ENCODE data around the gene CCNG2.

DNA sequence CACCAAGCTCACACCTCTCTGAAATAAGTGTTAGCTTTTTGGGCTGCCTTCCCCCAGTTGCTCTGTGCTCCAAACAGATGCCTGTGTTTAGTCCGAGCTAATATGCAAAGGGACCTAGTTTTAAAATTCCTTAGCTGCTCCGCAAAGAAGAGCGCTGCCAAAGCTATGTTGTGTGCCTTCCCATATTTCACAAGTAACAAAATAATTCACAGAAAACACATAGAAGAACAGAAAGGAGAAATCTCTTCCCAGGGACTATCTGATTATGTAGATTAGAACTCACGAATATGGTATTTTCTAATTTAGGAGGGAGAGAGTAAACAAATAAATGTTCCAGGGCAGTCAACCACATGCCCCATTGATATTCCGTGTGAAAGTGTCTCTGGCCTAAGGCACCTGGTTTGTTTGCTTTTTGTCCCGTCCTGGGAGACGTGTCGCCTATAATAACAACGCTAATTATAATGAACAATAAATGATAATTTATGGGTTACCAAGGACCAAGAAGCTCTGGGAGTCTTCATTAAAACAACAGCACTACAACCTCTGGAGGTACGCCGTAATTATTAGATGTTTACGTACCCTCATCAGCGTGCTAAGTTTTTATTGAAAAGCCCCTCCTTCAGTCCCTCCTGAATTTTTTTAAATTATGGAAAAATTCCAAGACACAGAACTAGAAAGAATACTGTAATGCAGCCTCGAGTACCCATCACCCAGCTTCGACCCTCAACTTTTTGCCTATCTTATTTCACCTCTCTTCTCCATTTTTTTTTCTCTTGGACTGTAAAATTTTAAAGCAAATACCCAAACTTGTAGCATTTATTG lies 1.2 kb upstream of the CCNG2 start:
- TF ChIP-seq, protein P1, sequence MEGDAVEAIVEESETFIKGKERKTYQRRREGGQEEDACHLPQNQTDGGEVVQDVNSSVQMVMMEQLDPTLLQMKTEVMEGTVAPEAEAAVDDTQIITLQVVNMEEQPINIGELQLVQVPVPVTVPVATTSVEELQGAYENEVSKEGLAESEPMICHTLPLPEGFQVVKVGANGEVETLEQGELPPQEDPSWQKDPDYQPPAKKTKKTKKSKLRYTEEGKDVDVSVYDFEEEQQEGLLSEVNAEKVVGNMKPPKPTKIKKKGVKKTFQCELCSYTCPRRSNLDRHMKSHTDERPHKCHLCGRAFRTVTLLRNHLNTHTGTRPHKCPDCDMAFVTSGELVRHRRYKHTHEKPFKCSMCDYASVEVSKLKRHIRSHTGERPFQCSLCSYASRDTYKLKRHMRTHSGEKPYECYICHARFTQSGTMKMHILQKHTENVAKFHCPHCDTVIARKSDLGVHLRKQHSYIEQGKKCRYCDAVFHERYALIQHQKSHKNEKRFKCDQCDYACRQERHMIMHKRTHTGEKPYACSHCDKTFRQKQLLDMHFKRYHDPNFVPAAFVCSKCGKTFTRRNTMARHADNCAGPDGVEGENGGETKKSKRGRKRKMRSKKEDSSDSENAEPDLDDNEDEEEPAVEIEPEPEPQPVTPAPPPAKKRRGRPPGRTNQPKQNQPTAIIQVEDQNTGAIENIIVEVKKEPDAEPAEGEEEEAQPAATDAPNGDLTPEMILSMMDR (conservative IDR thresholded peaks at IDR 0.05 in 1 of 2, IDR thresholded peaks at IDR 0.05 in 1 of 2; ENCODE audit: extremely low read depth in 1 of 2, insufficient read depth in 1 of 2, low read depth in 1 of 2, low read length in 2 of 2): no peak
- no peak for TF ChIP-seq EZH2 (IDR thresholded peaks at IDR 0.05; ENCODE audit: borderline replicate concordance, low read length)

All from mammary epithelial cell (primary cell).